ENCODE results near the gene HDAC4.
A peak's percentile ranks its signal among the peaks of the same experiment; 100 is the strongest.

HDAC4 gene

GRCh38 chr2:239146741-239147181 lies 254.1 kb downstream of the HDAC4 start:
- no peak for DNase-seq

- no peak for DNase-seq
These were observed 254.7 kb downstream of the HDAC4 start for GRCh38 chr2:239146011-239146641.

- no peak for DNase-seq
These were observed 255.2 kb downstream of the HDAC4 start for GRCh38 chr2:239145601-239146000.

GRCh38 chr2:239145106-239145505 lies 255.7 kb downstream of the HDAC4 start:
- DNase-seq, result no peak

- no peak for DNase-seq
These were observed 256.2 kb downstream of the HDAC4 start for GRCh38 chr2:239144713-239144999.

- DNase-seq, result peak; percentile 59
These were observed 256.7 kb downstream of the HDAC4 start for GRCh38 chr2:239143858-239144712.

- DNase-seq, result no peak
These were observed 258.0 kb downstream of the HDAC4 start for GRCh38 chr2:239142806-239143205.

GRCh38 chr2:239142296-239142695 lies 258.5 kb downstream of the HDAC4 start:
- DNase-seq, result no peak

GRCh38 chr2:239141021-239141760 lies 259.6 kb downstream of the HDAC4 start:
- no peak for DNase-seq

- DNase-seq, result no peak
These were observed 260.3 kb downstream of the HDAC4 start for GRCh38 chr2:239140346-239141020.

- DNase-seq, result no peak
These were observed 261.3 kb downstream of the HDAC4 start for GRCh38 chr2:239139566-239139965.

- DNase-seq, result no peak
These were observed 261.7 kb downstream of the HDAC4 start for GRCh38 chr2:239139101-239139500.

GRCh38 chr2:239138610-239139009 lies 262.2 kb downstream of the HDAC4 start:
- no peak for DNase-seq

GRCh38 chr2:239137898-239138283 lies 262.9 kb downstream of the HDAC4 start:
- DNase-seq, result no peak

GRCh38 chr2:239137165-239137897 lies 263.5 kb downstream of the HDAC4 start:
- DNase-seq, result no peak

GRCh38 chr2:239136762-239137161 lies 264.1 kb downstream of the HDAC4 start:
- DNase-seq, result no peak

GRCh38 chr2:239136203-239136602 lies 264.6 kb downstream of the HDAC4 start:
- DNase-seq, result no peak

- no peak for DNase-seq
These were observed 265.3 kb downstream of the HDAC4 start for GRCh38 chr2:239135531-239135930.

GRCh38 chr2:239133945-239134570 lies 266.8 kb downstream of the HDAC4 start:
- DNase-seq, result no peak

- no peak for DNase-seq
These were observed 268.0 kb downstream of the HDAC4 start for GRCh38 chr2:239132786-239133185.

- no peak for DNase-seq
These were observed 268.6 kb downstream of the HDAC4 start for GRCh38 chr2:239132156-239132709.

- DNase-seq, result no peak
These were observed 269.3 kb downstream of the HDAC4 start for GRCh38 chr2:239131521-239131920.
